Lower lobe of right lung (tissue), 2 donors: ENCODE data around the gene GPC4. TPM values are rescaled to one million over a fixed set of nuclear protein-coding genes. Genes with fewer than 3 reads are reported as not detected.

ENCODE experiments used
- ATAC-seq, 2 donors: fragments of 200-7000 bp; cut with Tn5 transposase; one replicate each; pipeline ENCODE4 v1.9.1; 2020 to 2022; ENCODE audit warnings: mild to moderate bottlenecking in 2 of 2, moderate library complexity in 2 of 2
- DNase-seq: peaks from one replicate; pipeline ENCODE4 v3.0.0-alpha.2; 2020
- H3K27ac ChIP-seq: fragments of 200-600 bp; one replicate; pipeline ENCODE4 v1.8.0; 2022
- H3K27me3 ChIP-seq: fragments of 200-600 bp; one replicate; pipeline ENCODE4 v1.8.0; 2022; ENCODE audit warnings: low read depth
- H3K36me3 ChIP-seq: fragments of 200-600 bp; one replicate; pipeline ENCODE4 v1.8.0; 2022; ENCODE audit warnings: mild to moderate bottlenecking
- H3K4me1 ChIP-seq: fragments of 200-600 bp; one replicate; pipeline ENCODE4 v1.8.0; 2022
- H3K4me3 ChIP-seq: fragments of 200-600 bp; one replicate; pipeline ENCODE4 v1.8.0; 2022; ENCODE audit warnings: mild to moderate bottlenecking
- H3K9me3 ChIP-seq: fragments of 200-600 bp; one replicate; pipeline ENCODE4 v1.8.0; 2022
- CTCF ChIP-seq: fragments of 200-600 bp; IDR thresholded peaks from one replicate; pipeline ENCODE4 v1.8.0; 2022; ENCODE audit warnings: antibody characterized with exemption, mild to moderate bottlenecking
- intact Hi-C: fragments of 100-400 bp; cut with DNase I; formaldehyde crosslinking; loops from one replicate; pipeline ENCODE4 v1.11.0; 2022
- total RNA-seq: library from RNA; stranded (reverse); fragmentation: NEBNext Ultra II Directional; extraction: Animal tissue kit (Norgen Biotek cat#: 25700); gene quantifications from one replicate; pipeline ENCODE4 v1.2.1, GENCODE V29; 2021
- donor health status: DM: no; HTN: yes; CAD: no; lungs with severe emphysema.

GPC4 gene
- total RNA-seq, 1 donor from 2014 or later: 41.9 TPM

DNA sequence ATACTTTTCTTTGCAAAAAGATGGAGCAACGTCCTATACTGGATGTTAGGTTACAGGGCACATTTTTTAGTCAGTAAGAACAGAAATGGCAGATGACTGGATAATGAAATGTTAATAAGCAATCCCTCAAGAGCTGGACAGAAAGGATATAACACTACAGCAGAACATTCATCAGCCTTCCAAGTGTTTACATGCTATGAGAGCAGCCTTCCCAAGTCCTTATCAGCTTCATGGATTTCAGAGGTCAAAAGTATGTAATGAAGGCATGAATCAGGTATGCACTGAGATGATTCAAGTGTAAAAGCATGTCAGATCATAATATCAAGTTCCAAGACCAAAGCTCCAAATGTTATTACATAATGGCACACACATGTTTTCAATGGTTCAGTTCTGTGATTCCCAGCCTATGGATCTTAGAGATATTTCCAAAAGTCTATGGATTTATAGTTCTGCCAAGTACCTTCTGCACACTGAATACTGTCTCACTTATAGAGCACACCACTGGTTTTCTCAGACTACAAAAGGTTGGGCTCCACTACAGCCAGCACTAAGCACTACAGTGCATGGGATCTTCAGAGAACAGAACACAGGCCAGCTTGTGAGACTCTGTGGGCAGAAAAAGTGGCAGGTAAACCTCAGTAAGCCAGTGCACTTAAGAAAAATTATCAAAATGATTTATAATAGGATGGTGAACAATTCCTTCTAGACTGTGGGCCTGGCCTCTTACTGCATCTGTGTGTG, 49.2 kb downstream of the GPC4 start:
- no peak for DNase-seq

GRCh38 chrX:133364865-133365264, 50.4 kb downstream of the GPC4 start:
- intact Hi-C loops: no loop called here
- DNase-seq: no peak
- no peak overlapping the region for H3K27ac ChIP-seq
- no peak for ATAC-seq
- H3K36me3 ChIP-seq: no peaks in the 10 kb centered on the region
- no peaks in the 10 kb centered on the region for H3K9me3 ChIP-seq
- no peak for TF ChIP-seq CTCF
- H3K4me1 ChIP-seq: no peaks in the 10 kb centered on the region
- no peak overlapping the region for H3K4me3 ChIP-seq
- H3K27me3 ChIP-seq: no peaks in the 10 kb centered on the region

More for the DNA sequence above, 49.2 kb downstream of the GPC4 start:
- no peaks in the 10 kb centered on the region for H3K27me3 ChIP-seq
- peak in 1 of 2 donors; percentile 73 for ATAC-seq
- H3K9me3 ChIP-seq: no peaks in the 10 kb centered on the region
- intact Hi-C loops: no loop called here
- H3K27ac ChIP-seq: no peak overlapping the region
- H3K4me3 ChIP-seq: no peak overlapping the region
- no peaks in the 10 kb centered on the region for H3K4me1 ChIP-seq
- TF ChIP-seq CTCF: no peak
- H3K36me3 ChIP-seq: no peaks in the 10 kb centered on the region

GRCh38 chrX:133364196-133364595, 51.1 kb downstream of the GPC4 start:
- Histone ChIP-seq H3K9me3 (no peaks in the 10 kb centered on the region), H3K36me3 (no peaks in the 10 kb centered on the region), H3K4me1 (no peaks in the 10 kb centered on the region), H3K27me3 (no peaks in the 10 kb centered on the region), H3K27ac (no peak overlapping the region), H3K4me3 (no peak overlapping the region)
- DNase-seq: no peak
- ATAC-seq: no peak
- intact Hi-C loops: no loop called here
- no peak for TF ChIP-seq CTCF

- Histone ChIP-seq H3K4me3 (no peak overlapping the region), H3K4me1 (no peaks in the 10 kb centered on the region), H3K36me3 (no peaks in the 10 kb centered on the region), H3K9me3 (no peaks in the 10 kb centered on the region), H3K27me3 (no peaks in the 10 kb centered on the region), H3K27ac (no peak overlapping the region)
- intact Hi-C loops: no loop called here
- TF ChIP-seq CTCF: no peak
- ATAC-seq (no peak), DNase-seq (no peak)
Measured at GRCh38 chrX:133362538-133362937, 52.8 kb downstream of the GPC4 start.

DNA sequence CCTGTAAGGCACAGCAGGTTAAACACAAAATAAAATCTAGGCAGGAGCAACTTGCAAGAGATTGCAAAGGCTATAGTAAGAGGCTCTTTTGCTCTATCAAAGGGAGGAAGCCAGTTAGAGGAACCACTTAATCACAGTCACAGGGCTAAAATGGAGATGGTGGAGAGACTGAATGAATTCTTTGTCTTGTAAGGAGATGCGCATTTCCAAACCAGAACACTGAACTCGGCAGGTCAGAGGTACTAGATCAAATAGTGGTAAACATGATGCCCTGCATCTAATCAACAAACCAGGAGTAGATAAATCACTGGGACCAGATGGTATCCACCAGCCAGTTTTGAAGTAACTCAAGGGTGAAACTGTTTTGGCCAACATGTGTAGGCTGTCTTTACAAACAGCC, 55.8 kb downstream of the GPC4 start:
- Histone ChIP-seq H3K36me3 (no peaks in the 10 kb centered on the region), H3K27ac (no peak overlapping the region), H3K9me3 (no peaks in the 10 kb centered on the region), H3K27me3 (no peaks in the 10 kb centered on the region), H3K4me3 (no peak overlapping the region), H3K4me1 (no peaks in the 10 kb centered on the region)
- intact Hi-C loops: no loop called here
- DNase-seq (no peak), ATAC-seq (no peak)
- TF ChIP-seq CTCF: no peak
